Choroid plexus epithelial cell (primary cell): ENCODE measurements around the gene NHLRC2.
"Not testable (repeated sequence)": the region's sequence is repeated elsewhere in the genome, so short reads cannot be mapped to it uniquely, and the experiment has no call there.

Experiments used
- DNase-seq: peaks from one replicate; pipeline ENCODE4 v3.0.0-alpha.2; 2010; ENCODE audit warnings: low read depth
- H3K4me3 ChIP-seq: 2 replicates; pipeline ENCODE4 v1.5.1; 2011; ENCODE audit warnings: low read depth, mild to moderate bottlenecking, control low read depth, low read length, moderate library complexity
- CTCF ChIP-seq: conservative IDR thresholded peaks from 2 replicates; pipeline ENCODE4 v1.5.1; 2011; ENCODE audit warnings: low read depth, mild to moderate bottlenecking, control low read depth, inconsistent platforms, low read length, moderate library complexity

NHLRC2 gene

GRCh38 chr10:113937756-113938155, 83.3 kb downstream of the NHLRC2 start:
- no peak for DNase-seq
- TF ChIP-seq CTCF: no peak
- no peak overlapping the region for H3K4me3 ChIP-seq

- no peak for DNase-seq
- no peak overlapping the region for H3K4me3 ChIP-seq
- TF ChIP-seq CTCF: peak; percentile 15
Observed at GRCh38 chr10:113939212-113939860, 84.9 kb downstream of the NHLRC2 start.

- TF ChIP-seq CTCF: no peak
- no peak for DNase-seq
- H3K4me3 ChIP-seq: no peak overlapping the region
Observed at GRCh38 chr10:113941140-113941539, 86.7 kb downstream of the NHLRC2 start.

- not testable (repeated sequence) for DNase-seq, H3K4me3 ChIP-seq
Observed at GRCh38 chr10:113943196-113943595, 88.7 kb downstream of the NHLRC2 start.

GRCh38 chr10:113945075-113945686, 90.7 kb downstream of the NHLRC2 start:
- no peak overlapping the region for H3K4me3 ChIP-seq
- TF ChIP-seq CTCF: no peak
- DNase-seq: peak; percentile 59

- no peak for DNase-seq
- H3K4me3 ChIP-seq: no peak overlapping the region
- TF ChIP-seq CTCF: no peak
Observed at GRCh38 chr10:113945687-113946085, 91.2 kb downstream of the NHLRC2 start.

GRCh38 chr10:113947184-113948041, 93.0 kb downstream of the NHLRC2 start:
- H3K4me3 ChIP-seq: no peak overlapping the region
- DNase-seq: no peak
- no peak for TF ChIP-seq CTCF
